ENCODE results near the gene DNAH14.
"Not testable (repeated sequence)": the region's sequence is repeated elsewhere in the genome, so short reads cannot be mapped to it uniquely, and the experiment has no call there.

Gene DNAH14

GRCh38 chr1:224946349-224946691 lies 16.8 kb downstream of the DNAH14 start:
- H3K36me3 ChIP-seq (replicated peaks; ENCODE audit: insufficient read depth, low read length); DNase-seq; H3F3A ChIP-seq (ENCODE audit: insufficient read depth, low read length); H3K27me3 ChIP-seq (replicated peaks; ENCODE audit: insufficient read depth, low read length); H3K27ac ChIP-seq (ENCODE audit: low read length); H3K4me2 ChIP-seq (ENCODE audit: low read depth, low read length); H3K4me1 ChIP-seq (ENCODE audit: low read length); H4K20me1 ChIP-seq (ENCODE audit: insufficient read depth, low read length); H3K4me3 ChIP-seq (ENCODE audit: low read length); H3K9ac ChIP-seq (ENCODE audit: low read length); H3K9me2 ChIP-seq (replicated peaks; ENCODE audit: insufficient read depth, low read length); H3K9me3 ChIP-seq (replicated peaks; ENCODE audit: insufficient read depth, low read length); H2AFZ ChIP-seq (ENCODE audit: low read length); H3K79me2 ChIP-seq (ENCODE audit: low read length): not testable (repeated sequence)

GRCh38 chr1:224957696-224958095 lies 28.2 kb downstream of the DNAH14 start:
- Histone ChIP-seq H3F3A (ENCODE audit: insufficient read depth, low read length) (no peaks in the 10 kb centered on the region), H3K79me2 (ENCODE audit: low read length) (no peaks in the 10 kb centered on the region), H3K27ac (ENCODE audit: low read length) (no peak overlapping the region), H3K4me3 (ENCODE audit: low read length) (no peak overlapping the region), H3K36me3 (replicated peaks; ENCODE audit: insufficient read depth, low read length) (no peaks in the 10 kb centered on the region), H4K20me1 (ENCODE audit: insufficient read depth, low read length) (no peaks in the 10 kb centered on the region), H2AFZ (ENCODE audit: low read length) (no peak overlapping the region), H3K27me3 (replicated peaks; ENCODE audit: insufficient read depth, low read length) (no peaks in the 10 kb centered on the region), H3K9me3 (replicated peaks; ENCODE audit: insufficient read depth, low read length) (no peaks in the 10 kb centered on the region), H3K9ac (ENCODE audit: low read length) (no peak overlapping the region), H3K4me1 (ENCODE audit: low read length) (no peaks in the 10 kb centered on the region), H3K4me2 (ENCODE audit: low read depth, low read length) (no peak overlapping the region), H3K9me2 (replicated peaks; ENCODE audit: insufficient read depth, low read length) (no peaks in the 10 kb centered on the region)
- TF ChIP-seq CTCF (IDR thresholded peaks at IDR 0.05; ENCODE audit: low read length) (no peak), EZH2phosphoT487 (IDR thresholded peaks at IDR 0.05; ENCODE audit: low read length) (no peak), EZH2 (optimal IDR thresholded peaks at IDR 0.05; ENCODE audit: low read depth, low read length) (no peak)
- no peak for DNase-seq

- H3K9me2 ChIP-seq (replicated peaks; ENCODE audit: insufficient read depth, low read length) = no peaks in the 10 kb centered on the region
- H2AFZ ChIP-seq (ENCODE audit: low read length) = no peak overlapping the region
- H3F3A ChIP-seq (ENCODE audit: insufficient read depth, low read length) = no peaks in the 10 kb centered on the region
- no peak overlapping the region for H3K4me2 ChIP-seq (ENCODE audit: low read depth, low read length)
- H3K27me3 ChIP-seq (replicated peaks; ENCODE audit: insufficient read depth, low read length) = no peaks in the 10 kb centered on the region
- no peak overlapping the region for H3K4me3 ChIP-seq (ENCODE audit: low read length)
- H3K9me3 ChIP-seq (replicated peaks; ENCODE audit: insufficient read depth, low read length) = no peaks in the 10 kb centered on the region
- H3K4me1 ChIP-seq (ENCODE audit: low read length) = no peaks in the 10 kb centered on the region
- H3K27ac ChIP-seq (ENCODE audit: low read length) = no peak overlapping the region
- H3K36me3 ChIP-seq (replicated peaks; ENCODE audit: insufficient read depth, low read length) = no peaks in the 10 kb centered on the region
- TF ChIP-seq CTCF (IDR thresholded peaks at IDR 0.05; ENCODE audit: low read length) (no peak), EZH2phosphoT487 (IDR thresholded peaks at IDR 0.05; ENCODE audit: low read length) (no peak), EZH2 (optimal IDR thresholded peaks at IDR 0.05; ENCODE audit: low read depth, low read length) (no peak)
- H3K9ac ChIP-seq (ENCODE audit: low read length) = no peak overlapping the region
- DNase-seq = no peak
- H4K20me1 ChIP-seq (ENCODE audit: insufficient read depth, low read length) = no peaks in the 10 kb centered on the region
- no peaks in the 10 kb centered on the region for H3K79me2 ChIP-seq (ENCODE audit: low read length)
These were observed 29.0 kb downstream of the DNAH14 start for GRCh38 chr1:224958490-224958889.

GRCh38 chr1:224959115-224959514 lies 29.6 kb downstream of the DNAH14 start:
- no peaks in the 10 kb centered on the region for H3K79me2 ChIP-seq (ENCODE audit: low read length)
- no peak overlapping the region for H3K4me3 ChIP-seq (ENCODE audit: low read length)
- no peaks in the 10 kb centered on the region for H3K9me2 ChIP-seq (replicated peaks; ENCODE audit: insufficient read depth, low read length)
- H3F3A ChIP-seq (ENCODE audit: insufficient read depth, low read length) = no peaks in the 10 kb centered on the region
- H3K9ac ChIP-seq (ENCODE audit: low read length) = no peak overlapping the region
- no peak overlapping the region for H3K4me2 ChIP-seq (ENCODE audit: low read depth, low read length)
- no peak overlapping the region for H2AFZ ChIP-seq (ENCODE audit: low read length)
- no peaks in the 10 kb centered on the region for H4K20me1 ChIP-seq (ENCODE audit: insufficient read depth, low read length)
- no peaks in the 10 kb centered on the region for H3K4me1 ChIP-seq (ENCODE audit: low read length)
- H3K27me3 ChIP-seq (replicated peaks; ENCODE audit: insufficient read depth, low read length) = no peaks in the 10 kb centered on the region
- no peaks in the 10 kb centered on the region for H3K9me3 ChIP-seq (replicated peaks; ENCODE audit: insufficient read depth, low read length)
- DNase-seq = no peak
- no peaks in the 10 kb centered on the region for H3K36me3 ChIP-seq (replicated peaks; ENCODE audit: insufficient read depth, low read length)
- no peak for TF ChIP-seq EZH2 (optimal IDR thresholded peaks at IDR 0.05; ENCODE audit: low read depth, low read length)
- no peak for TF ChIP-seq CTCF (IDR thresholded peaks at IDR 0.05; ENCODE audit: low read length)
- TF ChIP-seq EZH2phosphoT487 (IDR thresholded peaks at IDR 0.05; ENCODE audit: low read length) = no peak
- H3K27ac ChIP-seq (ENCODE audit: low read length) = no peak overlapping the region

All from MM.1S (cell line).